ENCODE measurements around the gene PLSCR3.

DNA sequence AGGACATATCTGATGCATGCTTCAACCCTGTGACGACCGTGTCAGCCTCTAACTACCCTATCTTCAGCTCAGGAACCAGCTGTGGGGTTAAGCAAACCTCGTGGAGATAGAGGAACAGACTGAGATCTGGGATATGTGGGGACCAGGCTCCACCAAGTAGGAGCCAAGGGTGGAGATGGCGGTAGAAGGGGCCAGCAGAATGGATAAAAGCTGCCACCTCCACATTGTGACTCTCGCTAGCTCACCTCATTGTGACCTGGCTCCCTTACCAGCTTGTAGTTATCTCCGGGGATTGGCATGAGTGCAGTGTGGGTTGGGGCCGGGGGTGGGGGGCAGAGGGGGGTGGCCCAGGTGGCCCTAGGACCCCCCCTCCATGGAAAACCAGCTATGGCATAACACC, 31.0 kb upstream of the PLSCR3 start, which contains the start of gene SPEM2:
- TF ChIP-seq, protein P1, sequence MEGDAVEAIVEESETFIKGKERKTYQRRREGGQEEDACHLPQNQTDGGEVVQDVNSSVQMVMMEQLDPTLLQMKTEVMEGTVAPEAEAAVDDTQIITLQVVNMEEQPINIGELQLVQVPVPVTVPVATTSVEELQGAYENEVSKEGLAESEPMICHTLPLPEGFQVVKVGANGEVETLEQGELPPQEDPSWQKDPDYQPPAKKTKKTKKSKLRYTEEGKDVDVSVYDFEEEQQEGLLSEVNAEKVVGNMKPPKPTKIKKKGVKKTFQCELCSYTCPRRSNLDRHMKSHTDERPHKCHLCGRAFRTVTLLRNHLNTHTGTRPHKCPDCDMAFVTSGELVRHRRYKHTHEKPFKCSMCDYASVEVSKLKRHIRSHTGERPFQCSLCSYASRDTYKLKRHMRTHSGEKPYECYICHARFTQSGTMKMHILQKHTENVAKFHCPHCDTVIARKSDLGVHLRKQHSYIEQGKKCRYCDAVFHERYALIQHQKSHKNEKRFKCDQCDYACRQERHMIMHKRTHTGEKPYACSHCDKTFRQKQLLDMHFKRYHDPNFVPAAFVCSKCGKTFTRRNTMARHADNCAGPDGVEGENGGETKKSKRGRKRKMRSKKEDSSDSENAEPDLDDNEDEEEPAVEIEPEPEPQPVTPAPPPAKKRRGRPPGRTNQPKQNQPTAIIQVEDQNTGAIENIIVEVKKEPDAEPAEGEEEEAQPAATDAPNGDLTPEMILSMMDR (IDR thresholded peaks at IDR 0.05), result no peak
- TF ChIP-seq EZH2 (IDR thresholded peaks at IDR 0.05), result no peak

All from neural progenitor cell (in vitro differentiated cells).